Breast epithelium (tissue), 3 donors: ENCODE measurements around the gene IFNK.

Source experiments
- POLR2AphosphoS5 ChIP-seq, 3 donors: sonication (generic); formaldehyde crosslinking; IDR thresholded peaks; one replicate each; pipeline ENCODE4 v1.6.1; 2017; ENCODE audit warnings: antibody characterized with exemption in 3 of 3
- TF ChIP-seq, protein P1 (sequence below), 3 donors: fragments of 450-650 bp; IDR thresholded peaks; one replicate each; pipeline ENCODE4 v1.5.1; 2016 to 2017; ENCODE audit warnings: antibody characterized with exemption in 3 of 3, mild to moderate bottlenecking in 3 of 3, moderate library complexity in 3 of 3

DNA sequence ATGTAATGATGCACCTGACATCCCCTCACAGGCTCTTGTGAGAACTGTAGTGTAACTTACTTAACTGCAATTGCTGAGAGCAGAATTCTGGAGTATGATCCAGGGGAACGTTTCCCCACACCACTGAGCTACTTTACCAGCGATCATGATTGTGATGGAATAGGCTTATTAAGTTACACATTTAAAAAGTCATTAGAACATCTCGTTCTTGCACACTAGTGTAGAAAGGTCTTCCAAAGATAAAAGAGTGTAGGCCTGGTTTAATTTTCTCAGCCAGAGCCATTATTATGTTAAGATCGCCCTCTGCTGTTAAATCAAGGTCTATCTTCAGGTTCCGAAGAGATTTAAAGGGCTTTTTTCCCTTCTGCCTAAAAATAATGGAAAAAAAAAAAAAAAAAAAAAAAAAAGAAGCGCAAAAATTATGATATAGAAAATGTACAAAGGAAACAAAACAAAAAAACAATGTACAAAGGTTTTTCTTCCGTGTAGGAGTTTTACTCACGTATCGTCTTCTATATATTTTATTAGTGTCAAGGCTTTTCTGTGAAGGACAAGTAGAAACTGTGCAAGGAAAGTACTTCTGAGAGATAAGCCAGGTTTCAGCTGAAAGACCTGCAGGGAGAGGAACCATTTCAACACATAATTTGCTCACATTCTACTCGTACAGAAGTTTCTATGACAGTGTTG, 24.1 kb downstream of the IFNK start:
- TF ChIP-seq, protein P1, sequence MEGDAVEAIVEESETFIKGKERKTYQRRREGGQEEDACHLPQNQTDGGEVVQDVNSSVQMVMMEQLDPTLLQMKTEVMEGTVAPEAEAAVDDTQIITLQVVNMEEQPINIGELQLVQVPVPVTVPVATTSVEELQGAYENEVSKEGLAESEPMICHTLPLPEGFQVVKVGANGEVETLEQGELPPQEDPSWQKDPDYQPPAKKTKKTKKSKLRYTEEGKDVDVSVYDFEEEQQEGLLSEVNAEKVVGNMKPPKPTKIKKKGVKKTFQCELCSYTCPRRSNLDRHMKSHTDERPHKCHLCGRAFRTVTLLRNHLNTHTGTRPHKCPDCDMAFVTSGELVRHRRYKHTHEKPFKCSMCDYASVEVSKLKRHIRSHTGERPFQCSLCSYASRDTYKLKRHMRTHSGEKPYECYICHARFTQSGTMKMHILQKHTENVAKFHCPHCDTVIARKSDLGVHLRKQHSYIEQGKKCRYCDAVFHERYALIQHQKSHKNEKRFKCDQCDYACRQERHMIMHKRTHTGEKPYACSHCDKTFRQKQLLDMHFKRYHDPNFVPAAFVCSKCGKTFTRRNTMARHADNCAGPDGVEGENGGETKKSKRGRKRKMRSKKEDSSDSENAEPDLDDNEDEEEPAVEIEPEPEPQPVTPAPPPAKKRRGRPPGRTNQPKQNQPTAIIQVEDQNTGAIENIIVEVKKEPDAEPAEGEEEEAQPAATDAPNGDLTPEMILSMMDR (IDR thresholded peaks at IDR 0.05), result peak in 2 of 3 donors; percentile 49 to 56
- TF ChIP-seq POLR2AphosphoS5 (IDR thresholded peaks at IDR 0.05), result no peak
